Dermis microvascular lymphatic vessel endothelial cell (primary cell): ENCODE measurements around the gene ABCC10. TPM values are rescaled to one million over a fixed set of nuclear protein-coding genes. Genes with fewer than 3 reads are reported as not detected.
"Not testable (repeated sequence)": the region's sequence is repeated elsewhere in the genome, so short reads cannot be mapped to it uniquely, and the experiment has no call there.

Source experiments
- DNase-seq, 2 donors: peaks; one replicate each; pipeline versions ENCODE4 v3.0.0 to v3.0.0-alpha.2; 2010; ENCODE audit warnings: low read depth in 2 of 2
- total RNA-seq: library from RNA; depleted of rRNA; stranded (reverse); fragments of >200 nt; gene quantifications from 2 replicates; pipeline ENCODE4 v1.2.1, GENCODE V29; 2014

The ABCC10 gene
- total RNA-seq, 1 donor from 2014 or later: 11.7 TPM

- no peak for DNase-seq
These were observed 15.6 kb downstream of the ABCC10 start for GRCh38 chr6:43442935-43443334.

DNA sequence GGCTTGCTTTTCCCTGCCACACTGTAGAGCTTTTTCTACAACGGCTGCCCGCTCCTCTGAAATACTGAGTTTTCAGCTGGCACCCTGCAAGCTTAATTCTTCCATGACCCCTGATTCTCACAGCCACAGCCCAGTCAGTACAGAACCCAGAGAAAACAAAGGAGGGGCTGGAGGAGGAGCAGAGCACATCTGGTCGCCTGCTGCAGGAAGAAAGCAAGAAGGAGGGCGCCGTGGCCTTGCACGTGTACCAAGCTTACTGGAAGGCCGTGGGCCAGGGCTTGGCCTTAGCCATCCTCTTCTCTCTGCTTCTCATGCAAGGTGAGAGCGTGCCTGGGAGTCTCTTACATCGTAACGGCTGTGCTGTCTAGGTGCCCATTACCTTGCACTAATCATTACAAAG is 16.7 kb downstream of the ABCC10 start:
- no peak for DNase-seq

DNA sequence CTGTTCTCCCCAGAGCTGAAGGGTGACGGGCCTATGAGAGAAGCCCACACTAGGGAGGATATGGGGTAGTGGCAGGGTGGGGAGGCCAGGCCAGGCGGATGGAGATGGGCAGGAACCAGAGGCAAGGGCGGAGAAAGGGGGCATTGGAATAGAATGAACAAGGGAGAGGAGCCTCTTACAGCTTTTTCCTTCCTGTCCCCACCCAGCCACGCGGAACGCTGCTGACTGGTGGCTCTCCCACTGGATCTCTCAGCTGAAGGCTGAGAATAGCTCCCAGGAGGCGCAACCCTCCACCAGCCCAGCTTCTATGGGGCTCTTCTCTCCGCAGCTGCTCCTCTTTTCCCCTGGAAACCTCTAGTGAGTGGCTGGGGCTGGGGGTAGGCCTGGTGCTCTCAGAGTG is 17.2 kb downstream of the ABCC10 start:
- DNase-seq: no peak

DNA sequence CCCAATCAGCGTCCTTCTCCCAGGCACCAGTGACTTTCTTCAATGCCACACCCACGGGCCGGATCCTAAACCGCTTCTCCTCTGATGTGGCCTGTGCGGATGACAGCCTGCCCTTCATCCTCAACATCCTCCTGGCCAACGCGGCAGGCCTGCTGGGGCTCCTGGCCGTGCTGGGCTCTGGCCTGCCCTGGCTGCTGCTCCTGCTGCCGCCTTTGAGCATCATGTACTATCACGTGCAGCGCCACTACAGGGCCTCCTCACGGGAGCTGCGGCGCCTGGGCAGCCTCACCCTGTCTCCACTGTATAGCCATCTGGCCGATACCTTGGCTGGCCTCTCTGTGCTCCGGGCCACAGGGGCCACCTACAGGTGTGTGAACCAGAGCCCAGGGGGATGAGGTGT is 18.2 kb downstream of the ABCC10 start:
- DNase-seq: no peak

DNA sequence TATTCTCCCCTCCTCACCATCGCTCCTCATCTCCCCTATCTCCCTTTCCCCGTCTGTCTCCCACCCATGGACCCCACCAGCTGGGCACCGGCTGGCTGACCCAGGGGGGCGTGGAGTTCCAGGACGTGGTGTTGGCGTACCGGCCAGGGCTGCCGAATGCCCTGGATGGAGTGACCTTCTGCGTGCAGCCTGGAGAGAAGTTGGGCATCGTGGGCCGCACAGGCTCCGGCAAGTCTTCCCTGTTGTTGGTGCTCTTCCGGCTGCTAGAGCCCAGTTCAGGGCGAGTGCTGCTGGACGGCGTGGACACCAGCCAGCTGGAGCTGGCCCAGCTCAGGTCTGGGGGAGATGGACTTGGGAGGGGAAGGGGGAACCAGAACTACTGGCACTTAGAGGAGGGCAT is 20.3 kb downstream of the ABCC10 start:
- DNase-seq: no peak

DNA sequence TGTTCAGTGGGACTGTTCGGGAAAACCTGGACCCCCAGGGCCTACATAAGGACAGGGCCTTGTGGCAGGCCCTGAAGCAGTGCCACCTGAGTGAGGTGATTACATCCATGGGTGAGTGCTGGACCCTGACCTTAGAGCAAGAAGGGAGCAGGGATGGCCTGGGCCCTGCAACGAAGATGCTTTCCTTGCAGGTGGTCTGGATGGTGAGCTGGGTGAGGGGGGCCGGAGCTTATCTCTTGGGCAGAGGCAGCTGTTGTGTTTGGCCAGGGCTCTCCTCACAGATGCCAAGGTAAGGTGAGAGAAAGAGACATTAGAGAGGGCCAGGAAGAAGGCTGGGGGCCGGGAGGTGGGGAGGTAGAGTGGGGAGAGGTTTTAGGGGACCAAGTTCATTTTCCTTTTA is 21.6 kb downstream of the ABCC10 start:
- DNase-seq: no peak

DNA sequence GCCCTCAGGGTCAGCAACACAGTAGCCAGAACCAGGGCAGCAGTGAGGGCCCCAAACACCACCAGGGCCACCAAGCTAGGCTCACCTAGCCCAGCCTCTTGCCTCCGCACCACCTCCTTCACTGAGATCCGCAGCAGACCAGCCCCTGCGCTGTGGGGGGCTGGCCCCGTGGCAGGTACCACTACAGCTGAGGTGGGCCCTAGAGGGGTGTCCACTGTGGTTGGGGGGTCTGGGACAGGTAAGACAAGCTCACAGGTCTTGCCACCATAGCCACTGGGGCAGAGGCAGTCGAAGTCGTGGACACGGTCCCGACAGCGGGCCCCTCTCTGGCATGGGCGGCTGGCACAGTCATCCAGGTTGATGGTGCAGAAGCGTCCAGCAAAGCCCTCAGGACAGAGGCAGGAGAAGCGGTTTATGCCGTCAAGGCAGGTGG is 23.4 kb downstream of the ABCC10 start:
- no peak for DNase-seq

GRCh38 chr6:43451348-43451747 is 24.0 kb downstream of the ABCC10 start:
- DNase-seq: no peak

DNA sequence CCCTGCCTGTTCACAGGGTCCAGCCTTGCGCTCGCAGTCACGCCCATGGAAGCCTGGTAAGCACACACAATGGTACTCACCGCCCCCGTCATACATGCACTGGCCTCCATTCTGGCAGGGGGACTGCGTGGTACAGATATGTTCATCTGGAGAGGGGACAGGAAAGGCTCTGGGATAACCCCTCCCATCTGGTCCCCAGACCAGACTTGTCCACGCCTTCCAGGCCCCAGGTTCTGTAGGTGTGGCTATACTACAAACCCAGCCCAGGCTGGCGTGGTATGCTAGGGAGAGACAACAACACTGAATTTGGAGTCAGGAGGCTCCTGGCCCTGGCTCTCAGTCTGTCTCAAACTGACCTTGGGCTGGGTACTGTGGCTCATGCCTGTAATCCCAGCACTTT is 24.6 kb downstream of the ABCC10 start:
- no peak for DNase-seq

- DNase-seq: no peak
These were observed 25.6 kb downstream of the ABCC10 start for GRCh38 chr6:43452896-43453295.

GRCh38 chr6:43453831-43454230 is 26.5 kb downstream of the ABCC10 start:
- DNase-seq: no peak

GRCh38 chr6:43454290-43454695 is 27.0 kb downstream of the ABCC10 start:
- DNase-seq: no peak

- DNase-seq: peak; percentile 68 to 78
These were observed 27.6 kb downstream of the ABCC10 start for GRCh38 chr6:43454696-43455530.

DNA sequence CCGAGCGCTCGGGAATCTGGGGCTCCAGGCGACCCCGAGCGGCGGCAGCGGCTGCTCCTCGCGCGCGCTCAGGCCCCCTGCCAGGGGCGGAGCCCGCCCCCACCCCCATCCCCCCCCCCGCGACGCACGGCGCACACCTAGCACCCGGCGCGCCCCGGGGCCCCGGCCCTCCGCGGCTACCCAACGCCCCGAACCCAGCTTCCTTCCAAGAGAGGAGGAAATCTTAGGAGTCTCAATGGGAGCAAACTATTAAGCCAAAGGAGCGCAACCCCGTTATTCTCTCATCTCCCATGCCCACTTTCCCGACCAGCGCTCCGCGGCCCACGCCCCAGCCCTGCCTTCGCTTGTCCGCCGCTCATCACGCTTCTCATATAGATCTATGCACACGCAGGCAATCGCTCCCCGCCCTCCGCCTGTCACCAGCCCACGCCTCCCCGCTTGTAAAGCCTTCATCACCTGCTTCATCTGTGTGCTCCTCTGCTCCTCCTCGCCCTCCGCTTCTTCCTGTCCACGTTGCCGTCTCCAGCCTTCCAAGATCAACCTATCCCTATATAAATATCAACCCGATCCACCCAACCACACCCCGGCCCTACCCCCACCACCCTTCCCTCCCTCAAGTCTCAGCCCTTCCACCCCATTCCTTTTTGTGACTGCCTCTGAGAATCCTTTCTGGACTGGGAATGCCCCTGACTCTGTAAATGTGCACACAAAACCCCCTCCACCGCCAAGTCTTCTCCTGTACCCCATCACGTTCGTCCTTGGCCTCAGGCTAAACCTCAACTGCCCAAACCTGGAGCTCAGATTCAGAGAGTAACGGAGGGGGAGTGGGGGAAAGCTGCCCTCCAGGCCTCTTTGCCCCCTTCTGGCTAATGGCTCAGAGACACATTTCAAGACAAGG is 28.4 kb downstream of the ABCC10 start, which contains the start of gene DLK2:
Gene DLK2 (minus strand): TSS at position 18 of the 898 bp plus-strand sequence. CDS start 723 bp downstream, outside the sequence.
- peak in 1 of 2 donors; percentile 12 for DNase-seq

DNA sequence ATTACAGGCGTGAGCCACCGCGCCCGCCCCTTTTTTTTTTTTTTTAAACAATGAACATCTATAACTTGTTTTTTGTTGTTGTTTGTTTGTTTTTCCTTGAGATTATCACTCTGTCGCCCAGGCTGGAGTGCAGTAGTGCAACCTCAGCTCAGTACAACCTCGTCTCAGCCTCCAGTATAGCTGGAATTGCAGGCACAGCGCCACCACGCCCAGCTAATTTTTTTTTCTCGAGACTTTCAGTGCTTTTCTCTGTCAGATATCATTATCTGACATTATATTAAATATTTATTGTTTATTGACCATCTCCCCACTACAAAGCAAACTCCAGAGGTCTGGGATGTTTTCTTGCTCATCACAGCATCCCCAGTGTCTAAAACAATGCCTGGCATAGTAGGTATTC is 30.3 kb downstream of the ABCC10 start:
- DNase-seq: no peak

GRCh38 chr6:43458154-43458553 is 30.8 kb downstream of the ABCC10 start:
- DNase-seq: not testable (repeated sequence)

DNA sequence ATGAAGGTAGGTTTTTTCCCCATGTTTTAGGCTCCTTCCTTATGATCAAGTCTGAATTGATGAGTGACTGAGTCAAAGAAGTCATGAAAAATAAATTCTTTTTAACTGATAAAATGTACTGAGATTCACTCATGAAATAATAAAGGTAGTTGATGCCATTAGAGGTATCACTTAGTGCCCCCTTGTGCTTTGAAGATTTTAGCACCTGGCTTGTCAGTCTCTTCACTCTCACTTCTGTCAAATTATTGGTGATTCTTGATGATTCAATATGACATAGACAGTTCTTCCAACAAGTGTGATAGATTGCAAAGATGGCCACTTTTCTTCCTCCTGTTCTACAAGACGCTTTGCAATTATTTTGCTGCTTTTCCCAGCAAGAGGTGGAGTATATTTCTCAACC is 32.2 kb downstream of the ABCC10 start:
- DNase-seq: no peak

DNA sequence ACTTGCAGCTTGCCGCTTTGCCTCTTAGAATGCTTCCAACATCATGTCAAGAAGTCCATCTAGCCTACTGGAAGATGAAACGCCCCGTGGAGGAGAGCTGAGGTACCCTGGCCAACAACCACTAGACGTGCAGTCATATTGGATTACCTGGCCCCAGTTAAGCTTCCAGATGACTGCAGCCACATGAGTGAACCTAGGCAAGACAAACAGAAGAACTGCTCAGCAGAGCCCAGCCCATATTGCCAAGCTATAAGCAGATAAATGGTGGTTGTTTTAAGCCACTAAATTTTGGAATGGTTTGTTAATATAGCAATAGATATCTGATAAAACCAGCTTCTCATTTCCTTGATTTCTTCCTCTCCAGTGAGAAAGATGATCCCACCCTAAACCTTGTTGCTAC is 32.7 kb downstream of the ABCC10 start:
- DNase-seq: no peak

DNA sequence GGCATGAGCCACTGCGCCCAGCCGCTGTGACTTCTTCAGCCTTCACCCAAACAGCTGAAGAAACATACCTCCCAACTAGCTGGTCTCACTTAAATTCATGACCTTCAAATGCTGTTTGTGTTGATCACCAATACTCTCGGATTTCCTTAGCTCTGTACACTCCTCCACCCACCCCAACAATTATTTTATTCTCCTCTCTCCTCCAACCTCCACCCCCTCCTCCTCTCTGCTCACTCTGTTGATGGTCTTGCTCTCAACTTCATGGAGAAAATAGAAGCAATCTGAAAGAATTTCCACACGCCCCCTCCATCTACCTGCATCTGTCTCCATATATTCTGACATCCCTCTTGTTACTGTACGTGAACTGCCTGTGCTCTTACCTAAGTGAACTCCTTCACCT is 34.6 kb downstream of the ABCC10 start:
- DNase-seq: no peak

- DNase-seq: no peak
These were observed 37.0 kb downstream of the ABCC10 start for GRCh38 chr6:43464337-43464736.

DNA sequence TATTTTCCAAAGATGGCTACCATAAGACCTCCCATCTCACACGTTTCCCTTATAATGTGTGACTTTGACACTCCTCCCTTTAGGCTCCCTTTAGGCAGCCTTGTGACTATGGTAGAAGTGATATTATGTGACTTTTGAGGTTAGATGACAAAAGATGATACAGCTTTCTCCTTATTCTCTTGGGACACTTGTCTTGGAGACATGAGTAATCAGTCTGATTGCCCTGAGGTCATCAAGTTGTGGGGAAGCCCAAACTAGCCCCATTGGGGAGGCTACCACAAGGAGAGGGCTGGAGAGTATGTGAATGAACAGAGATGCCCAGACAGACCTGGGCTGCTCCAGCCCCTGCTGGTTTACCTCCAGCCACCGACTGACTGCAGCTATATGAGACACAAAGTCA is 38.6 kb downstream of the ABCC10 start:
- DNase-seq: no peak

DNA sequence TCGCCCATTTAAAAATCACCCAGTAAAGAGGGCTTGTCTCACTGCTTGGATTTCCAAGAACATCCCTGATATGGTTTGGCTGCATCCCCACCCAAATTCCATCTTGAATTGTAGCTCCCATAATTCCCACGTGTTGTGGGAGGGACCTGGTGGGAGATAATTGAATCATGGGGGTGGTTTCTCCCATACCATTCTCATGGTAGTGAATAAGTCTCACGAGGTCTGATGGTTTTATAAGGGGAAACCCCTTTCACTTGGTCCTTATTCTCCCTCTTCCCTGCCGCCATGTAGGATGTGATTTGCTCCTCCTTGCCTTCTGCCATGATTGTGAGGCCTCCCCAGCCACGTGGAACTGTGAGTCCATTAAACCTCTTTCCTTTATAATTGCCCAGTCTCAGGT is 39.9 kb downstream of the ABCC10 start:
- not testable (repeated sequence) for DNase-seq
